ENCODE results near the gene RFX8.

DNA sequence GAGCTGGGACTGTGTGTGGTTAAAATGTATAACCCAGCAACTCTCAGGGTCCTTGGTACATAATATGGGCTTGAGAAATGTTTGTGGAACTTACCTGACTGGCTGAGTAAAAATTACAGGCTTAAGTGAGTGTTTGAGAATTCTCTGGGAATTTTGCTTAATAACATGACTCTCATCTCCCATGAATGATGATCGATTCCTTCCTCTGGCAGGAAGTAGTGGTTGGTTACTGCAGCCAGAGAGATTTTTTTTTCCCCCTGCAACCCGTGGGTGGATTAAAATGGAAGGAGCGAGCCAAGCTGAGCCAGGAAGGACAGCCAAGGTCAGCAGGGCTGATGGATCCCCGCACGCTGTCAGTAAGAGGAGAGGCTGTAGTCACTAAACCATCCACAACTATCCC lies 40.6 kb upstream of the RFX8 start:
- TF ChIP-seq, protein P1, sequence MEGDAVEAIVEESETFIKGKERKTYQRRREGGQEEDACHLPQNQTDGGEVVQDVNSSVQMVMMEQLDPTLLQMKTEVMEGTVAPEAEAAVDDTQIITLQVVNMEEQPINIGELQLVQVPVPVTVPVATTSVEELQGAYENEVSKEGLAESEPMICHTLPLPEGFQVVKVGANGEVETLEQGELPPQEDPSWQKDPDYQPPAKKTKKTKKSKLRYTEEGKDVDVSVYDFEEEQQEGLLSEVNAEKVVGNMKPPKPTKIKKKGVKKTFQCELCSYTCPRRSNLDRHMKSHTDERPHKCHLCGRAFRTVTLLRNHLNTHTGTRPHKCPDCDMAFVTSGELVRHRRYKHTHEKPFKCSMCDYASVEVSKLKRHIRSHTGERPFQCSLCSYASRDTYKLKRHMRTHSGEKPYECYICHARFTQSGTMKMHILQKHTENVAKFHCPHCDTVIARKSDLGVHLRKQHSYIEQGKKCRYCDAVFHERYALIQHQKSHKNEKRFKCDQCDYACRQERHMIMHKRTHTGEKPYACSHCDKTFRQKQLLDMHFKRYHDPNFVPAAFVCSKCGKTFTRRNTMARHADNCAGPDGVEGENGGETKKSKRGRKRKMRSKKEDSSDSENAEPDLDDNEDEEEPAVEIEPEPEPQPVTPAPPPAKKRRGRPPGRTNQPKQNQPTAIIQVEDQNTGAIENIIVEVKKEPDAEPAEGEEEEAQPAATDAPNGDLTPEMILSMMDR (CRISPR knock-in tag; IDR thresholded peaks at IDR 0.05) = no peak
- no peak for TF ChIP-seq ZBTB21 (CRISPR knock-in tag; IDR thresholded peaks at IDR 0.05)
- TF ChIP-seq, protein P2, sequence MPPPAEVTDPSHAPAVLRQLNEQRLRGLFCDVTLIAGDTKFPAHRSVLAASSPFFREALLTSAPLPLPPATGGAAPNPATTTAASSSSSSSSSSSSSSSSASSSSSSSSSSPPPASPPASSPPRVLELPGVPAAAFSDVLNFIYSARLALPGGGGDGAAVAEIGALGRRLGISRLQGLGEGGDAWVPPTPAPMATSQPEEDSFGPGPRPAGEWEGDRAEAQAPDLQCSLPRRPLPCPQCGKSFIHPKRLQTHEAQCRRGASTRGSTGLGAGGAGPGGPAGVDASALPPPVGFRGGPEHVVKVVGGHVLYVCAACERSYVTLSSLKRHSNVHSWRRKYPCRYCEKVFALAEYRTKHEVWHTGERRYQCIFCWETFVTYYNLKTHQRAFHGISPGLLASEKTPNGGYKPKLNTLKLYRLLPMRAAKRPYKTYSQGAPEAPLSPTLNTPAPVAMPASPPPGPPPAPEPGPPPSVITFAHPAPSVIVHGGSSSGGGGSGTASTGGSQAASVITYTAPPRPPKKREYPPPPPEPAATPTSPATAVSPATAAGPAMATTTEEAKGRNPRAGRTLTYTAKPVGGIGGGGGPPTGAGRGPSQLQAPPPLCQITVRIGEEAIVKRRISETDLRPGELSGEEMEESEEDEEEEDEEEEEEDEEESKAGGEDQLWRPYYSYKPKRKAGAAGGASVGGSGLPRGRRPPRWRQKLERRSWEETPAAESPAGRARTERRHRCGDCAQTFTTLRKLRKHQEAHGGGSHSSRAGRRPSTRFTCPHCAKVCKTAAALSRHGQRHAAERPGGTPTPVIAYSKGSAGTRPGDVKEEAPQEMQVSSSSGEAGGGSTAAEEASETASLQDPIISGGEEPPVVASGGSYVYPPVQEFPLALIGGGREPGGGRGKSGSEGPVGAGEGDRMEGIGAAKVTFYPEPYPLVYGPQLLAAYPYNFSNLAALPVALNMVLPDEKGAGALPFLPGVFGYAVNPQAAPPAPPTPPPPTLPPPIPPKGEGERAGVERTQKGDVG (CRISPR knock-in tag; IDR thresholded peaks at IDR 0.05; ENCODE audit: borderline replicate concordance) = no peak
- no peak for TF ChIP-seq EP300 (IDR thresholded peaks at IDR 0.05; ENCODE audit: low read depth in 2 of 2, low read length in 2 of 2)
- TF ChIP-seq EP300 (CRISPR knock-in tag; IDR thresholded peaks at IDR 0.05; ENCODE audit: borderline replicate concordance) = no peak
- TF ChIP-seq POLR2A (IDR thresholded peaks at IDR 0.05; ENCODE audit: insufficient read depth in 1 of 2, low read depth in 2 of 2, low read length in 2 of 2) = no peak
- TF ChIP-seq, protein P3, sequence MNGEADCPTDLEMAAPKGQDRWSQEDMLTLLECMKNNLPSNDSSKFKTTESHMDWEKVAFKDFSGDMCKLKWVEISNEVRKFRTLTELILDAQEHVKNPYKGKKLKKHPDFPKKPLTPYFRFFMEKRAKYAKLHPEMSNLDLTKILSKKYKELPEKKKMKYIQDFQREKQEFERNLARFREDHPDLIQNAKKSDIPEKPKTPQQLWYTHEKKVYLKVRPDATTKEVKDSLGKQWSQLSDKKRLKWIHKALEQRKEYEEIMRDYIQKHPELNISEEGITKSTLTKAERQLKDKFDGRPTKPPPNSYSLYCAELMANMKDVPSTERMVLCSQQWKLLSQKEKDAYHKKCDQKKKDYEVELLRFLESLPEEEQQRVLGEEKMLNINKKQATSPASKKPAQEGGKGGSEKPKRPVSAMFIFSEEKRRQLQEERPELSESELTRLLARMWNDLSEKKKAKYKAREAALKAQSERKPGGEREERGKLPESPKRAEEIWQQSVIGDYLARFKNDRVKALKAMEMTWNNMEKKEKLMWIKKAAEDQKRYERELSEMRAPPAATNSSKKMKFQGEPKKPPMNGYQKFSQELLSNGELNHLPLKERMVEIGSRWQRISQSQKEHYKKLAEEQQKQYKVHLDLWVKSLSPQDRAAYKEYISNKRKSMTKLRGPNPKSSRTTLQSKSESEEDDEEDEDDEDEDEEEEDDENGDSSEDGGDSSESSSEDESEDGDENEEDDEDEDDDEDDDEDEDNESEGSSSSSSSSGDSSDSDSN (CRISPR knock-in tag; IDR thresholded peaks at IDR 0.05) = no peak
- TF ChIP-seq, protein P4, sequence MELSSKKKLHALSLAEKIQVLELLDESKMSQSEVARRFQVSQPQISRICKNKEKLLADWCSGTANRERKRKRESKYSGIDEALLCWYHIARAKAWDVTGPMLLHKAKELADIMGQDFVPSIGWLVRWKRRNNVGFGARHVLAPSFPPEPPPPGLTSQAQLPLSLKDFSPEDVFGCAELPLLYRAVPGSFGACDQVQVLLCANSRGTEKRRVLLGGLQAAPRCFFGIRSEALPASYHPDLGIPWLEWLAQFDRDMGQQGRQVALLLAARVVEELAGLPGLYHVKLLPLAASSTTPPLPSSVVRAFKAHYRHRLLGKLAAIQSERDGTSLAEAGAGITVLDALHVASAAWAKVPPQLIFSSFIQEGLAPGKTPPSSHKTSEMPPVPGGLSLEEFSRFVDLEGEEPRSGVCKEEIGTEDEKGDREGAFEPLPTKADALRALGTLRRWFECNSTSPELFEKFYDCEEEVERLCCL (CRISPR knock-in tag; IDR thresholded peaks at IDR 0.05; ENCODE audit: borderline replicate concordance) = no peak
- TF ChIP-seq, protein P5, sequence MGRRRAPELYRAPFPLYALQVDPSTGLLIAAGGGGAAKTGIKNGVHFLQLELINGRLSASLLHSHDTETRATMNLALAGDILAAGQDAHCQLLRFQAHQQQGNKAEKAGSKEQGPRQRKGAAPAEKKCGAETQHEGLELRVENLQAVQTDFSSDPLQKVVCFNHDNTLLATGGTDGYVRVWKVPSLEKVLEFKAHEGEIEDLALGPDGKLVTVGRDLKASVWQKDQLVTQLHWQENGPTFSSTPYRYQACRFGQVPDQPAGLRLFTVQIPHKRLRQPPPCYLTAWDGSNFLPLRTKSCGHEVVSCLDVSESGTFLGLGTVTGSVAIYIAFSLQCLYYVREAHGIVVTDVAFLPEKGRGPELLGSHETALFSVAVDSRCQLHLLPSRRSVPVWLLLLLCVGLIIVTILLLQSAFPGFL (CRISPR knock-in tag; IDR thresholded peaks at IDR 0.05) = no peak
- TF ChIP-seq TBP (CRISPR knock-in tag; IDR thresholded peaks at IDR 0.05) = no peak
- TF ChIP-seq, protein P6, sequence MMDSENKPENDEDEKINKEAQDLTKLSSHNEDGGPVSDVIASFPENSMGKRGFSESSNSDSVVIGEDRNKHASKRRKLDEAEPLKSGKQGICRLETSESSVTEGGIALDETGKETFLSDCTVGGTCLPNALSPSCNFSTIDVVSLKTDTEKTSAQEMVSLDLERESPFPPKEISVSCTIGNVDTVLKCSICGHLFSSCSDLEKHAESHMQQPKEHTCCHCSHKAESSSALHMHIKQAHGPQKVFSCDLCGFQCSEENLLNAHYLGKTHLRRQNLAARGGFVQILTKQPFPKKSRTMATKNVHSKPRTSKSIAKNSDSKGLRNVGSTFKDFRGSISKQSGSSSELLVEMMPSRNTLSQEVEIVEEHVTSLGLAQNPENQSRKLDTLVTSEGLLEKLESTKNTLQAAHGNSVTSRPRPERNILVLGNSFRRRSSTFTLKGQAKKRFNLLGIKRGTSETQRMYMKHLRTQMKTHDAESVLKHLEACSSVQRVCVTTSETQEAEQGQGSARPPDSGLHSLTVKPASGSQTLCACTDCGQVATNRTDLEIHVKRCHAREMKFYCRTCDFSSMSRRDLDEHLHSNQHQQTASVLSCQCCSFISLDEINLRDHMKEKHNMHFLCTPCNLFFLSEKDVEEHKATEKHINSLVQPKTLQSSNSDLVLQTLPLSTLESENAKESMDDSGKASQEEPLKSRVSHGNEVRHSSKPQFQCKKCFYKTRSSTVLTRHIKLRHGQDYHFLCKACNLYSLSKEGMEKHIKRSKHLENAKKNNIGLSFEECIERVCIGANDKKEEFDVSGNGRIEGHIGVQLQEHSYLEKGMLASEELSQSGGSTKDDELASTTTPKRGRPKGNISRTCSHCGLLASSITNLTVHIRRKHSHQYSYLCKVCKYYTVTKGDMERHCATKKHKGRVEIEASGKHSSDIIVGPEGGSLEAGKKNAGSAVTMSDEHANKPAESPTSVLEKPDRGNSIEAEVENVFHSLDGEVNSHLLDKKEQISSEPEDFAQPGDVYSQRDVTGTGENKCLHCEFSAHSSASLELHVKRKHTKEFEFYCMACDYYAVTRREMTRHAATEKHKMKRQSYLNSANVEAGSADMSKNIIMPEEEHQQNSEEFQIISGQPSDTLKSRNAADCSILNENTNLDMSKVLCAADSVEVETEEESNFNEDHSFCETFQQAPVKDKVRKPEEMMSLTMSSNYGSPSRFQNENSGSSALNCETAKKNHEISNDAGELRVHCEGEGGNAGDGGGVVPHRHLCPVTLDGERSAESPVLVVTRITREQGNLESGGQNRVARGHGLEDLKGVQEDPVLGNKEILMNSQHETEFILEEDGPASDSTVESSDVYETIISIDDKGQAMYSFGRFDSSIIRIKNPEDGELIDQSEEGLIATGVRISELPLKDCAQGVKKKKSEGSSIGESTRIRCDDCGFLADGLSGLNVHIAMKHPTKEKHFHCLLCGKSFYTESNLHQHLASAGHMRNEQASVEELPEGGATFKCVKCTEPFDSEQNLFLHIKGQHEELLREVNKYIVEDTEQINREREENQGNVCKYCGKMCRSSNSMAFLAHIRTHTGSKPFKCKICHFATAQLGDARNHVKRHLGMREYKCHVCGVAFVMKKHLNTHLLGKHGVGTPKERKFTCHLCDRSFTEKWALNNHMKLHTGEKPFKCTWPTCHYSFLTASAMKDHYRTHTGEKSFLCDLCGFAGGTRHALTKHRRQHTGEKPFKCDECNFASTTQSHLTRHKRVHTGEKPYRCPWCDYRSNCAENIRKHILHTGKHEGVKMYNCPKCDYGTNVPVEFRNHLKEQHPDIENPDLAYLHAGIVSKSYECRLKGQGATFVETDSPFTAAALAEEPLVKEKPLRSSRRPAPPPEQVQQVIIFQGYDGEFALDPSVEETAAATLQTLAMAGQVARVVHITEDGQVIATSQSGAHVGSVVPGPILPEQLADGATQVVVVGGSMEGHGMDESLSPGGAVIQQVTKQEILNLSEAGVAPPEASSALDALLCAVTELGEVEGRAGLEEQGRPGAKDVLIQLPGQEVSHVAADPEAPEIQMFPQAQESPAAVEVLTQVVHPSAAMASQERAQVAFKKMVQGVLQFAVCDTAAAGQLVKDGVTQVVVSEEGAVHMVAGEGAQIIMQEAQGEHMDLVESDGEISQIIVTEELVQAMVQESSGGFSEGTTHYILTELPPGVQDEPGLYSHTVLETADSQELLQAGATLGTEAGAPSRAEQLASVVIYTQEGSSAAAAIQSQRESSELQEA (CRISPR knock-in tag; IDR thresholded peaks at IDR 0.05; ENCODE audit: not compliant biosample characterization) = no peak
- TF ChIP-seq SP5 (CRISPR knock-in tag; IDR thresholded peaks at IDR 0.05; ENCODE audit: borderline replicate concordance, low read depth) = no peak
